OCI-LY3 (cell line): ENCODE results near the gene CXorf38.

Experiments used
- EZH2phosphoT487 ChIP-seq: fragments of 200-600 bp; shearing (Covaris generic); IDR thresholded peaks from 2 replicates; pipeline ENCODE4 v1.6.1; 2018; ENCODE audit warnings: antibody characterized with exemption, mixed run types, low read depth
- TF ChIP-seq, protein P1 (sequence below): fragments of 200-600, 300-600 bp; sonication (generic); IDR thresholded peaks from 2 replicates; pipeline ENCODE4 v1.5.1; 2014; ENCODE audit warnings: antibody characterized with exemption, low read length, low read depth

DNA sequence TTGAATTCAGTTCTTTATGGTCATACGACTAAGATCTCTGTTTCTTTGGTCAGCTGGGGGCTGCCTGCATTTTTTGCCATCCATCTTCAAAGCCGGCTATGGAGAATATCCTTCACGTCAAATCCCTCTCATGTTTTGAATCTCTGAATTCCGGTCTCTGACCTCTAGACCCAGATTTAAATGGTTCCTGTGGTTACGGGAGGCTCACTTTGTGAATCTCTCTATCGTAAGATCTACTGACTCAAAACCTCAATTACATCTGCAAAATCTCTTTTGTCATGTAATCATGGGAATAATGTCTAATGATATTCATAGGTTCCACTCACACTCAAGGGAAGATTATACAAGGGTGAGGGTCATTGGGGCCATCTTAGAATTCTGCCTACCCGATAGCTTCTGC lies 29.8 kb downstream of the CXorf38 start:
- TF ChIP-seq, protein P1, sequence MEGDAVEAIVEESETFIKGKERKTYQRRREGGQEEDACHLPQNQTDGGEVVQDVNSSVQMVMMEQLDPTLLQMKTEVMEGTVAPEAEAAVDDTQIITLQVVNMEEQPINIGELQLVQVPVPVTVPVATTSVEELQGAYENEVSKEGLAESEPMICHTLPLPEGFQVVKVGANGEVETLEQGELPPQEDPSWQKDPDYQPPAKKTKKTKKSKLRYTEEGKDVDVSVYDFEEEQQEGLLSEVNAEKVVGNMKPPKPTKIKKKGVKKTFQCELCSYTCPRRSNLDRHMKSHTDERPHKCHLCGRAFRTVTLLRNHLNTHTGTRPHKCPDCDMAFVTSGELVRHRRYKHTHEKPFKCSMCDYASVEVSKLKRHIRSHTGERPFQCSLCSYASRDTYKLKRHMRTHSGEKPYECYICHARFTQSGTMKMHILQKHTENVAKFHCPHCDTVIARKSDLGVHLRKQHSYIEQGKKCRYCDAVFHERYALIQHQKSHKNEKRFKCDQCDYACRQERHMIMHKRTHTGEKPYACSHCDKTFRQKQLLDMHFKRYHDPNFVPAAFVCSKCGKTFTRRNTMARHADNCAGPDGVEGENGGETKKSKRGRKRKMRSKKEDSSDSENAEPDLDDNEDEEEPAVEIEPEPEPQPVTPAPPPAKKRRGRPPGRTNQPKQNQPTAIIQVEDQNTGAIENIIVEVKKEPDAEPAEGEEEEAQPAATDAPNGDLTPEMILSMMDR, result no peak
- TF ChIP-seq EZH2phosphoT487, result no peak
